ACC112 (cell line): Measurements from ENCODE around the gene TMEM258.

Experiments used
- H2AFZ ChIP-seq: fragments of 200-600 bp; sonication (generic); one replicate; pipeline ENCODE4 v1.6.0; 2017; ENCODE audit warnings: antibody characterized with exemption, low read length; ENCODE audit not compliant: unreplicated experiment
- H3K27ac ChIP-seq: fragments of 200-600 bp; sonication (generic); 2 replicates; pipeline ENCODE4 v1.5.1; 2014; ENCODE audit warnings: low read depth, mild to moderate bottlenecking, antibody characterized with exemption, low read length, moderate library complexity
- H3K27me3 ChIP-seq: fragments of 200-600 bp; sonication (generic); 2 replicates; pipeline ENCODE4 v1.6.1; 2014; ENCODE audit warnings: mild to moderate bottlenecking, antibody characterized with exemption, low read length, moderate library complexity, mixed read lengths; ENCODE audit not compliant: insufficient read depth
- H3K36me3 ChIP-seq: fragments of 200-600 bp; sonication (generic); 2 replicates; pipeline ENCODE4 v1.6.1; 2016; ENCODE audit warnings: mild to moderate bottlenecking, antibody characterized with exemption, low read length, moderate library complexity, mixed read lengths; ENCODE audit not compliant: insufficient read depth
- H3K4me1 ChIP-seq: fragments of 200-600 bp; sonication (generic); one replicate; pipeline ENCODE4 v1.6.1; 2016; ENCODE audit warnings: low read length, mixed read lengths; ENCODE audit not compliant: insufficient read depth, unreplicated experiment, control insufficient read depth
- H3K4me3 ChIP-seq: fragments of 200-600 bp; sonication (generic); 2 replicates; pipeline ENCODE4 v1.5.1; 2014; ENCODE audit warnings: mild to moderate bottlenecking, low read depth, low read length
- H3K79me2 ChIP-seq: fragments of 200-600 bp; sonication (generic); one replicate; pipeline ENCODE4 v1.6.0; 2016; ENCODE audit warnings: low read length; ENCODE audit not compliant: control insufficient read depth, unreplicated experiment, insufficient read depth

Gene TMEM258

GRCh38 chr11:61754534-61755482 lies 37.6 kb downstream of the TMEM258 start:
- H3K36me3 ChIP-seq = no peaks in the 10 kb centered on the region
- H3K4me1 ChIP-seq = peaks cover 28% of the 10 kb centered on the region
- no peaks in the 10 kb centered on the region for H3K79me2 ChIP-seq
- no peaks in the 10 kb centered on the region for H3K27me3 ChIP-seq
- H2AFZ ChIP-seq = no peak overlapping the region
- H3K4me3 ChIP-seq = no peak overlapping the region
- H3K27ac ChIP-seq = no peak overlapping the region

GRCh38 chr11:61753672-61754071 lies 38.7 kb downstream of the TMEM258 start:
- Histone ChIP-seq H3K27ac (no peak overlapping the region), H3K36me3 (no peaks in the 10 kb centered on the region), H3K4me3 (no peak overlapping the region), H3K27me3 (no peaks in the 10 kb centered on the region), H2AFZ (no peak overlapping the region), H3K4me1 (peaks cover 28% of the 10 kb centered on the region), H3K79me2 (no peaks in the 10 kb centered on the region)

GRCh38 chr11:61752925-61753521 lies 39.4 kb downstream of the TMEM258 start:
- no peak overlapping the region for H3K27ac ChIP-seq
- H3K36me3 ChIP-seq = no peaks in the 10 kb centered on the region
- H3K27me3 ChIP-seq = no peaks in the 10 kb centered on the region
- no peaks in the 10 kb centered on the region for H3K79me2 ChIP-seq
- peak overlapping the region; percentile 80 for H3K4me3 ChIP-seq
- H2AFZ ChIP-seq = peak overlapping the region; percentile 73
- peaks cover 28% of the 10 kb centered on the region for H3K4me1 ChIP-seq

GRCh38 chr11:61752117-61752924 lies 40.1 kb downstream of the TMEM258 start, which contains the start of gene MYRF:
Gene MYRF (plus strand): TSS chr11:61752636. CDS start chr11:61752745, 109 bp downstream.
- no peaks in the 10 kb centered on the region for H3K79me2 ChIP-seq
- peaks cover 23% of the 10 kb centered on the region for H3K4me1 ChIP-seq
- H3K36me3 ChIP-seq = no peaks in the 10 kb centered on the region
- peak within 1 kb of the TSS; percentile 80 for H3K4me3 ChIP-seq
- no peak within 1 kb of the TSS for H3K27ac ChIP-seq
- H3K27me3 ChIP-seq = no peaks in the 10 kb centered on the region
- H2AFZ ChIP-seq = peak within 1 kb of the TSS; percentile 73

- H3K79me2 ChIP-seq = no peaks in the 10 kb centered on the region
- no peaks in the 10 kb centered on the region for H3K27me3 ChIP-seq
- H3K4me1 ChIP-seq = peaks cover 14% of the 10 kb centered on the region
- H3K4me3 ChIP-seq = no peak overlapping the region
- no peak overlapping the region for H3K27ac ChIP-seq
- H2AFZ ChIP-seq = no peak overlapping the region
- no peaks in the 10 kb centered on the region for H3K36me3 ChIP-seq
These were observed 41.0 kb downstream of the TMEM258 start for GRCh38 chr11:61751384-61751783.

- no peaks in the 10 kb centered on the region for H3K79me2 ChIP-seq
- no peak overlapping the region for H3K4me3 ChIP-seq
- no peak overlapping the region for H2AFZ ChIP-seq
- no peaks in the 10 kb centered on the region for H3K36me3 ChIP-seq
- H3K27me3 ChIP-seq = no peaks in the 10 kb centered on the region
- H3K27ac ChIP-seq = no peak overlapping the region
- peaks cover 8% of the 10 kb centered on the region for H3K4me1 ChIP-seq
These were observed 41.6 kb downstream of the TMEM258 start for GRCh38 chr11:61750631-61751273.

GRCh38 chr11:61749591-61750217 lies 42.7 kb downstream of the TMEM258 start:
- Histone ChIP-seq H3K4me3 (no peak overlapping the region), H3K36me3 (no peaks in the 10 kb centered on the region), H3K79me2 (no peaks in the 10 kb centered on the region), H2AFZ (no peak overlapping the region), H3K27ac (no peak overlapping the region), H3K27me3 (no peaks in the 10 kb centered on the region), H3K4me1 (peaks cover 7% of the 10 kb centered on the region)

- Histone ChIP-seq H2AFZ (no peak overlapping the region), H3K27ac (no peak overlapping the region), H3K4me3 (no peak overlapping the region), H3K4me1 (no peaks in the 10 kb centered on the region), H3K79me2 (no peaks in the 10 kb centered on the region), H3K36me3 (no peaks in the 10 kb centered on the region), H3K27me3 (no peaks in the 10 kb centered on the region)
These were observed 44.5 kb downstream of the TMEM258 start for GRCh38 chr11:61747967-61748285.

- Histone ChIP-seq H3K27me3 (no peaks in the 10 kb centered on the region), H3K4me3 (no peak overlapping the region), H3K79me2 (no peaks in the 10 kb centered on the region), H3K27ac (no peak overlapping the region), H3K4me1 (no peaks in the 10 kb centered on the region), H3K36me3 (no peaks in the 10 kb centered on the region), H2AFZ (no peak overlapping the region)
These were observed 45.0 kb downstream of the TMEM258 start for GRCh38 chr11:61747192-61747966.
